ENCODE measurements around the gene CD163L1.

GRCh38 chr12:7327918-7328317 lies 116.0 kb downstream of the CD163L1 start:
- TF ChIP-seq POLR2A (IDR thresholded peaks at IDR 0.05; ENCODE audit: low read length) (no peak), GATA1 (IDR thresholded peaks at IDR 0.05; ENCODE audit: low read depth, low read length) (no peak)

Data from erythroblast (primary cell).